ENCODE results near the gene POFUT2.

Gene POFUT2

DNA sequence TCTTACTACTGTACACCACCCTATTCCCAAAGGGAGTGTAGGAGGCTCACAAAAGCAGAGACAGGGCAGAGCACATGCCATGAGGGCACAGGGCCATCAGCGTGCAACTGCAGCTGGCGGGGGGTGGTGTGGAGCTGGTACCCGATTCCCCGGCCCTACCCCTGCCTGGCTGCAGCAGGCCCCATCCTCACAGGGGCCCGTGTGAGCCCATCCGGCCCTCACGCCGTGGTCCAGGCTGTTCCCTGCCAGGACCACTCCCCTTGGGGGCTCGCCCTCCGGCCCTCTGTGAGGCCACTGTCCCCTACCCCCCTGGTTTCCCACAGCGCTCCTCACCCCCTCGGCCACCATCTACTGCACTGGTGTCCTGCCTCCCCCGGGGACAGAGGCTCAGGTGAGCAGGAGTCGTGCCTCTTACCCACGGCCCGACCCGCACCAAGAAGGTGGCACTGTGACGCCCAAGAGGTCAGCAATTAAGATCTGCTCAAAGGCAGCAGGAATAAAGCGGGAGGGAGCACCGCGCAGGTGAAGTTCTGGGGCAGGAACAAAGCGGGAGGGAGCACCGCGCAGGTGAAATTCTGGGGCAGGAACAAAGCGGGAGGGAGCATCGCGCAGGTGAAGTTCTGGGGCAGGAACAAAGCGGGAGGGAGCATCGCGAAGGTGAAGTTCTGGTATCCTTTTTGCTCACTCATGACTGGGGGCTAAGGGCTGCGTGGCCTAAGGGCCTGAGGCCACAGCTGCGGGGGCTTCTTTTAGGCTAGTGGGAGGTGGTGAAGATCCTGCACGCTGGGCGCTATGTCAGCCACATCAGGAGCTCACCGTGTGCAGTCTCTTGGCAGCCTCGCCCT is 3.9 kb downstream of the POFUT2 start:
- no peak for DNase-seq (ENCODE audit: low read depth, low spot score)

DNA sequence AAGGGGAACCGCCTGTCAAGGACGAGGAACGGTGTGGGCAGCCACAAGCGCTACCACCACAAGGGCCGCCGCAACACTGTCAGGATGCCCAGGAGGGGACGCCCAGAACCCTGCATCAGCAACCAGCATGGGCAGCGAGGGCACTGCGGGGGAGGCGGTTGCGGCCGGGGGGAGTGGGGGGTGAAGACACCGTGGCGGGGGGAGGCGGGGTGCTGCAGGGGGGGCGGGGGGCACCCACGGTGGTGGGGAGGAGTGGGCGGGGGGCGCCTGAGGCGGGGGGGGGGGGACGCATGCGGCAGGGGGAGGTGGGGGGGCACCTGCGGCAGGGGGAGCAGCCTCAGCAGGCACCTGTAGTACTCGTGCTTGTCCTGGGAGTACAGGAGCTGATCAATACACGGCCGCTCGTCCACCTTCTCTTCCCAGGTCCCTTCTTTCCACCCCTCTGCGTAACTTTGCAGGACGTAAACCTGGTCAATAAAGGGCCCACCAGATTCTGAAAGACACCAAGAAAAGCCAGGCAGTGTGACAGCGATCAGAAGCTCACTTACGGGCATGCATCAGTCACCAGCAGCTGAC is 4.6 kb downstream of the POFUT2 start:
- DNase-seq (ENCODE audit: low read depth, low spot score): no peak

DNA sequence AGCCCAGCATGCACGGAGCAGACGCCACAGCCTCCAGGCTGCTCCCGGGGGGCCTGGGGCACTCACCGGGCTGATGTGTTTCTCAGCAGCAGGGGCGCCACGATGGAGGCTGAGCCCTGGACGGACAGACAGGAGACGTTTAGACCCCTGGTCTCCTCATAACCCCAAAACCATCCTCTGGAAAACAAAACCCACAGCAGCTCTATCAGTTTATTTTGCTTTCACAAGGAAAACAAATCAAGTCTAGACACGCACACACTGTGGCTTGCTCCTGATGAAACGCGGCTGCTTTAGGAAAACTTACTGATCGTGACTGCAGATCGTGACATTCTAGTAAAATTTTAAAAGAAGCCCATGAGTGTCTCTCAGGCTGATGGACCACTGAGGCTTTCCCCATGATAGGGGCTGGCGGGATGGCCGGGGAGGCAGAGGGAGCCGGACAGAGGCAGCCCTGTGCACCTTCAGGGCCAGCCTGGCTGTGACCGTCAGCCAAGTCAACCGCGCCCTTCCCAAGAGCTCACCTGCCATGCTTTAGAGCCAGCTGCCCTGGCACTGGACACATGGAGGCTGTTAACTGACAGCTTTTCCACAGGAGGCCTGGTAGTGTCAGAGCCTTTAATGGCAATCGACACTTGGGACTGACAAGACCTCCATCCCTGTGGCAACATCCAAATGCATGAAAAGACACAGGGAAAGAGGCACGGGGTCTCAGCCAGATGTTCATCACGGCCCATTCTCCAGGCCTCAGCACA is 5.2 kb downstream of the POFUT2 start:
- DNase-seq (ENCODE audit: low read depth, low spot score): no peak

DNA sequence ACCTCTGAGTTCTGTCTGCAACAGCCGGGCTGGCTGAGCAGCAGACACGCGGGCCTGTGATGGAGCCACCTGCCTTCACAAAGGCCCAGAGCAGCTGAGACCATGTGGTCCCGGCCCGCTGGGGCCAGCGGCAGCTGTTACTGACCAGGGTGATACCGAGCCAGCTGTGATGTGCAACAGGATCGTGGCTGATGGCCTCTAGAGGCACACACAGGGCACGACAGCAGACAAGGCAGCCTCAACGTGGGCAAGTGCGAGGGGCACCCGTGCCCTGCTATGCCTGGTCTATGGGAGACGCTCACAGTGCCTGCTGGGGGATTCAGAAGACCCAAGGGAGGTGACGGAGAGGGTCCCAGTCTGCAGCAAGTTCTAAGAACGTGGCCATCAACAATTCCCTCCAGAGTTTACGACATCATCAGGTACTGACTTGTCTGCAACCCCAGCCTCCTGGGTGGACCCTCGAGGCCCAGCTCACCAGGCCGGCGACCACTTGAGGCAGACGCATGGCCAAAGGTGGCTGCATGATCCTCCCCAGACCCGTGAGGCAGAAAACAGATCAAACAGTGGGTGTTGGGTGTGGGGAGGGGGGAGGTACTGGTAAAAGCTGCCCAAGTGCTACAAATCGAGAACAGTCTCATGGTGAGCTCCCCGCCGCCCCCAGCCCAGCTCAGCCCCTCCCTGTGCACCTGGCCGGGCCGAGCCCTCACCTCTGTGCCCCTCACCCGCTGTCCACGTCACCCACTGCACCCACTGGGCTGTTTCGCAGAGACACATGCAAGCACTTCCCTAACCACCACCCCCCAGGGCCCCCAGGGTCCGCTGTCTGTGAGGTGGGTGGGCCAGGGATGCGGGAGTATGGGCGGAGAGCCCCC is 6.0 kb downstream of the POFUT2 start:
- no peak for DNase-seq (ENCODE audit: low read depth, low spot score)

DNA sequence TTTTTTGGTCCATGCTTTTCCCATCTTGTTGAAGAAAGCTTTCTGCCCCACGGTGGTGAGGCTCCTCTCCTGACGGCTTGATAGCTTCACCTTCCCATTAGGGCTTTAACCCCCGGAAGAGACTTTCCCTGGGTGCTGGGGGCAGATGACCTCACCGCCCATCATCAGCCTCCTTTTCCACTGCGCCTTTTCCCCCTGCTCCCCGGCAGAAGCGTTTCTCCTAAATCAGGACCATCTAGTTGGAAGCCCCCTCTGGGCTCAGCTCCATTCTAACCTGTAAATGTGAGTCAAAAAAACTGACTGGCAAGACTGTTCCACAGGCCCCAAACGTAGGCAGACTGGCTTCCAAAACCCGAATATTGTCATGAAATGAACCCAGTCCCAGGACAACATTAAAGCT is 6.7 kb downstream of the POFUT2 start:
- no peak for DNase-seq (ENCODE audit: low read depth, low spot score)

DNA sequence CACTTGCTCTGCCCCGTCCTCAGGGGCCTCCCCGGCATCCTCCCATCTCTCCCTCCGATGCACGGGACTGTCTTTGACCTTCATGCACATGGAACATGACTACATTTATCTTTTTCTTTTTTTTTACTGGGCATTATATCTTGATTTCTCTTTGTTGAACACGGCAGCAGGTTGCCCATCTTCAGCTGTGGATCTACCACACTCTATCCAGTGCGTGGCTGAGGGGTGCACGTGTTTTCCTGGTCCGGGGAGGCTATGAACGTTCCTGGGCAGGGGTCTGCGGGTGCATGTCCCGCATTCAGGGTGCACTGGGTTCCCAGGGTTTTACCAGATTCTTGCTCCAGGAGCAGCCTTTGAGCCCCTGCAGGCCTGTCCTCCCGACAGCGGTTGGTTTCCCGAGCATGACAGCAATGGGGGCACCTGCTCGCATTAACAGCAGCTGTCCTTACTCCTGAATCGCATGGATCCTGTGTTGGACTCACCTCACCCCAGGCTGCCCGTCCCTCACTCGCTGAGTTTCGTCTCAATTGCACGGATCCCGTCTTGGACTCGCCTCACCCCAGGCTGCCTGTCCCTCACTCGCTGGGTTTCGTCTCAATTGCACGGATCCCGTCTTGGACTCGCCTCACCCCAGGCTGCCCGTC is 7.4 kb downstream of the POFUT2 start:
- DNase-seq (ENCODE audit: low read depth, low spot score): no peak

DNA sequence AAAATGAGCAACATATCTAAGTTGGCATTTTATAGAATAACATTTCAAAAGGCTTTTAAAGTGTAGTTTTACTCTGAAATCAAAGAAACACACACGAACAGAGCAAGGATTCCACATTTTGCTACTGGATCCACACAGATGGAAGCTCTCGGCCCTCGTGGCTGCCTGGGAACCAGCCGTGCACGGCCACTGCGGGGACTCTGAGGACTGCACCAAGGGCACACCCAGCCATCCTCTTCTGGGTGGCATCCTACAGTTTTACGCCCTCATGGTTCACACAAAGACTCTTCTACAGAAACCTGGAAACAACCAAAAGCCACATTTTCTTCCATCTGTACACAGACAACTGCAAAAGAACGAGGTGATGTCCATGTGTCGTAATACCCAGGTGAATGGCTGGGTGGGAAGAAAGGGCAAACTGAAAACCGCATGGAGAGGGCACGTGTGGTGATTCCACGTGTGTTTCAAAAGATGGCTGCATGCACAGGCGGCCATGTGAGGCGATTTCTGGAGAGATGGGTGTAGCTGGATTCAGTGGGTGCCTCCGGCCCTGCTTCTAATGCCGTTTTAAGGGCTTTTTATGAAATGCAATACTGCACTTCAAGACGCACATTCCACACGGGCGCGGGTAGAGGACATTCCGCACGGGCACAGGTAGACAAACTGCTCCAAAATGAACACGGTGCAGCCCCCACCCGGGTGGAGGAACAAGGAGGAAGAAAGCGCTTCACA is 8.1 kb downstream of the POFUT2 start:
- no peak for DNase-seq (ENCODE audit: low read depth, low spot score)

DNA sequence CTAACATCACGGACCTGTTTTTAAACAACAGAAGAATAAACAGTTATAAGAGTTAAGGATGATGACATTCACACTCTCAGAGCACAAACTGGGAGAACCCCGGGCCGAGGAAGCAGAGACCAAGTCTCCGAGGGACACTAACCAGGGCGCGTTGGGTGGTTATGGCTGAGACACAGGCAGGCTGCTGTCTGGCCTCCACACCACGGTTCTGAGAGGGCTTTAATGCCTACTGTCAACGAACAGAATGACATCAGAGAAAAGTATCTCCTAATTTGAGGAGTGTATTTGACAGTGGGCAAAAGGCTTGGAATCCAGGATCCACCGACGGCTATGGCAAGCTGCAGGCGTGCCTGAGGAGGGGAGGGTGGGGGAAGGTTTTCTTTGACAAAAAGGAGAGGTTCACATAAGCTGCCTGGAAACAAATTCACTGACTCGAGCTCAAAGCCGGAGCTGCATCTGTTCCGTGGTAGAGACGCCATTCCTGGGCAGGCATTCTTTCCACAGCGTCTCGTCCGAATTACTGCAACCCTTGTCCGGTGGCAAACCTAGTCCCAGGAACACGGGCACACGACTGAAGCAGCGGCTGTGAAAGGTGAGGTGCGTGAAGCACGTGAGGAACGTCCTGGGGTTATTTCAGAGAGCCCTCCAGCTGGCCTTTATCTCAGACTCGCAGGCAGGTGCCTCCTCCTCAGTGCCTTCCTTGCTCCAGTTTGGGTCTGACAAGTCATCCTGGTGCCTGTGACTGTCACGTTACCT is 9.4 kb downstream of the POFUT2 start:
- no peak for DNase-seq (ENCODE audit: low read depth, low spot score)

DNA sequence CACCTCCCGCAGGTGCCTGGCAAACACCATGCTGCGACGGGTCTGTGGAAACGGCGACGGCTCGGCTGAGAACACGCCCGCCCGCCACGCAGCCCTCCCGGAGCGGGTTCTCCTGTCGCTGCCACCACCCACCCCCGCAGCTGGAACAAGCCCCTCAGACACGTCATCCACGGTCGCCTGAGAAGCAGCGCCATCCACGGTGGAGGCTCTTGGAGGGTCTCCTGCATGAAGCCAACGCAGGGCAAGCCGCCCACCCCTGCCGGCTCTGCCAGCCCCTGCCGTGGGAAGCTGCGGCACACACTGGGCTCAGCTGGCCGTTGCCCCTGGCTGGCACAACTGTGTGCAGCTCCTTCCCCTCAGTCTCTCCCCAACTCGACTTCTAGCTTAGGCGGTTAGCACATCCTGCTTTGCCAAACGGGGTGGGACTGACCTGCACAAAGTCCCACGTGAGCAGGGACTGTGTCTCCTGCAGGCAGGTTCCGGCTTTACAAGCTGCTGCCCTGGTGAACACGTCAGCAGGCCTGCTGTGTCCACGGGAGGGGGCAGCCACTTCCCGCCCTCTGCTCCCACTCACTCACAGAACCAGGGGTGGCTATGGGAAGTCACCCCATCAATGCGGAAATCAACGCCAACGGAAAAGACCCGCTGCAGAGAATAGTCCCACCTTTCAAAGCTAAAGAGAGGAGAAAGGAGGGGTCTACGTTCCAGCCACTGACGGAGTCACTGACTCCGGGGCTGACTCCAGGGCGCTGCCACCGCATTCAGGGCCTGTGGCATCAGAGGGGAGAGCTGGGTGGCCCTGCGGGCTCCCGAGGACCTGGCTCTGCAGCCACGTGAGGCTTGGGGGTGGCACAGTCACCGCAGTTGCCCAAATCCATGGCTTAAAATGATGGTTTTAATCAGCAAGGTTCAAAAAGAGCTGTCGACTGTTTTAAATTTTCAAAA is 10.3 kb downstream of the POFUT2 start:
- DNase-seq (ENCODE audit: low read depth, low spot score): no peak

DNA sequence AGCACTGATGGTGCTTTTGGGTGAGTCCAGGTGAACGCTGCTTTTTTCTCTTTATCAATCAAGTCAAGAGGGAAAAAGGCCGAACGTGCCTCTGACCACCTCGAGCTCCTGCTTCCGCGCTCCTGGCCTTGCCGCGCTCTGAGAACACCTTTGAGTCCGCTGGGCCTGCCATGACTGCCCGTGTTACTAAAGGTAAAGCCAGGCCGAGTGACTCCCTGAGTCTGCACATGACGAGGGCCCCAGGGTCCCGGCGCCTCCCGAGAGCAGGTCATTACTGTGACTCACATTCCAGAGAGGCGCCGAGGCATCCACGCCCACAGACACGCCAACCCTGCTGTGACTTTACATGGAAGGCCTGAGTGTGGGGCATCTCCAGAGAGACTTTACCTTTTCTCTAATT is 11.1 kb downstream of the POFUT2 start:
- no peak for DNase-seq (ENCODE audit: low read depth, low spot score)

DNA sequence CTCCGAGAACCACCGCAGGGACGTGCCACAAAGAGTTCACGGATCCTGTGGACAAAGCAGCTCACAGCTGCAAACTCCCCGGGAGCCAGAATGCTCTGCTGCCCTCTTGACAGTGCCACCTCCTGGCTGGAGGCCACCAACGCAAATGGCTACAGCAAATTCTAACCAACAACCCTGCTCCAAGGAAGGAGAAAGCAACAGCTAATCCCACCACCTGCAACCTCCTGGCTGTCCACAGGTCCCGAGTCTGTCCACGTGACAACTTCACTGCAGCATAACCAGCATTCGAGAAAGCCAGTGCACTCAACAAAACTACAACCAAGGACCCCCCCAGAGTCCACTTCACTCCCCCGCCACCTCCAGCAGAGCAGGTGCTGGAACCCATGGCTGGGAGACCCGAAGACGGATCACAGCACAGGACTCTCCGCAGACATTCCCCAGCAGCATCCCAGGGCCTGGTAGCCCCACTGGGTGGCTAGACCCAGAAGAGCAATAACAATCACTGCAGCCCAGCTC is 17.3 kb downstream of the POFUT2 start:
- no peak for DNase-seq (ENCODE audit: low read depth, low spot score)

DNA sequence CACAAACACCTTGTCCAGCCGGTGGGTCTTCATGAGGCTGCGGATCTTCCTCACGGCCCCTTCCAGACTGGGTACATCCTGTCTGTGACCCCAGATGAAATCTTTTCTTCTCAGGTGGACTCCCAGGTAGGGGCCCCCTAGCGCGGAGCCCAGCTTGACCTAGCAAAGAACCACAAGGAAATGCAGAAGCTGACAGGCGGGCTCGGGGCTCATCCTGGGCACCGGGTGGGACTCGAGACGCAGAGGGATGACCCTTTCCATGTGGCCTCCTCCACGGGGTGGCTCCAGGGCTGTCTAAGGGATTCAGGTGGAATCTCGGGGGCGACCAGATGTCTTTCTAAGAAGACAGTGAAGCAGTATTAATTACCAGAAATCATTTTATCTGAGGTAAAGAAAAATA is 17.8 kb downstream of the POFUT2 start:
- no peak for DNase-seq (ENCODE audit: low read depth, low spot score)

DNA sequence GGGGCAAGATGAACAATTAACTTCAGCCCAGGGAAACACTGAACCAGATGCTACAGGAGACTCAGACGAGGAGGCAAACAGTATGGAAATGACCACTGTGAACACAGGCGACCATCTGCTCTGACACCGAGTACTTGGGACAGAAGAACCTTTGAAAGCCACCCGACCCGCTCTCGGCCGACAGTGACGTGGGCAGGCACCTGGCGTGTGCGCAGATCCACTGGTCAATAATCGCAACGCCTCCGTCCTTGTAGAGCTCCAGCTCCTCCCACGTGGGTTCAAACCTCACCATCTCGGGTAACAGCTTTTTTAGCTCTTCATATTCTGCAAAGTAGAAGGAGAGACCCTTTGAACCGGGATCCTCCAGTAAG is 20.3 kb downstream of the POFUT2 start:
- DNase-seq (ENCODE audit: low read depth, low spot score): no peak

DNA sequence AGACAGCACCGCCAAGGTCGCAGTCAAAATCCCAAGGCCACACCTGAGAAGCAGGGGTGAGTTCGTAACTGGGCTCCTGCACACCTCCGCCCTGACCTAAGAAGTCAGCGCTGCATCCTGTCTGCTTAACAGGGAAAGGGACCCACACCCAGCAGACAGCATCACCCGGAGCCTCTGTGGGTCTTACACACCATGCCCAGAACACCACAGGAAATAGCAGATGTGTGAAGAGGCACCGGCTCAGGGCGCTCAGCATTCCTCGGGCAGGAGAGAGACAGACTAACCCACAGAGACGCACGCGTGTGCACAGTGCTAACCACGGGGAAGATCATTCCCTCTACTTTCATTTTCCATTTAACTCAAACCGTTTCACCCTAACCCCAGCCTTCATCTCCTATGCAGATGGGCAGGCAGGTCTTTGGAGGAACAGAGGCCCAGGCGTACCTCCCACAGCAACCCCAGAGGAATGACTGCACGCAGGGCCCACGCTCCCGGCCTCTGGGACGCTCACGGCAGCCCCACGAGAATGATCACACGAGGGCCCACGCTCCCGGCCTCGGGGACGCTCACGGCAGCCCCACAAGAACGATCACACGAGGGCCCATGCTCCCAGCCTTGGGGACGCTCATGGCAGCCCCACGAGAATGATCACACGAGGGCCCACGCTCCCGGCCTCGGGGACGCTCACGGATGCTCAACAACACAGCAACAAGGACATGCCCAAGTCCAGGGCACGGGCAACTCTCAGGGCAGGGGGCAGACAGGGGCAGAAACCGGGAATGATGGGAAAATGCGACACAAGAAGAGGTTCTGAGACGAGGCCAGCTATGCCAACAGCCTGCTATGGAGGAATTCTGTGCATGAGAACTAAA is 20.9 kb downstream of the POFUT2 start:
- DNase-seq (ENCODE audit: low read depth, low spot score): no peak

DNA sequence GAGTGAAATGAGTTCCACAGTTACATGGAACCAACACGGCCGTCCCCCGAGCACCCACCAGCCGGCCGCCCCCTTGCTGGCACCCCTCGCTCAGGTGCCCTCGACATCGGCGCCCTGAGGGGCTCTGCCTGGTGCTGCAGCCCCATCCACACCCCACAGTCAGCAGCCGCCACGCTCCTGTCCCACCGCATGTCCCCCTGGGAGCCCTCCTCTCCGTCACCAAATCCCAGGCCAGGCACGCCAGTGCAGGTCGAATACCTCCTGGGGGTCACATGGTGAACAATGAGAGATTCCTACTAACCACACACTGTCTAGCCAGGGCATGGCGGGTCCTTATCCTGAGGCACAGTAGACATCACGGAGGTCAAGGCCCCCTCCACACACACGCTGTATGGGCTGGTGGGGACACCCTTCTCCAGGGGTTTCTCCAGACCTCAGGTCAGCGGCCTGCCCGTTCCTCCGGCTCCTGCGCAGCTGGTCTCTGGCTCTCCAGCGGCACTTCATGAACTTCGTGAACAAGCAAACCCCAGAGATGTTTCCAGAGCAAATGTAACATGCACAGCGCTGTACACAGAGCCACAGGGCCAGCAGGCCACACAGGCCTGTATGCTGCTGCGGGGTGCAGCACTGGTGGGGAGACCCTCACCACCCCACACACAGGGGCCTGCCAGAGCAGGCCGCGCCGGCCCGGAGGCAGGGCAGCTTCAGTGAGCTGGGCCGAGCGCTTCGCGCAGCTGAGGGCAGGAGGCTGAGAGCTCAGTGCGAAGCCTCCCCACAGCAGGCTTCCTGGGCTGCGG is 21.8 kb downstream of the POFUT2 start:
- no peak for DNase-seq (ENCODE audit: low read depth, low spot score)

DNA sequence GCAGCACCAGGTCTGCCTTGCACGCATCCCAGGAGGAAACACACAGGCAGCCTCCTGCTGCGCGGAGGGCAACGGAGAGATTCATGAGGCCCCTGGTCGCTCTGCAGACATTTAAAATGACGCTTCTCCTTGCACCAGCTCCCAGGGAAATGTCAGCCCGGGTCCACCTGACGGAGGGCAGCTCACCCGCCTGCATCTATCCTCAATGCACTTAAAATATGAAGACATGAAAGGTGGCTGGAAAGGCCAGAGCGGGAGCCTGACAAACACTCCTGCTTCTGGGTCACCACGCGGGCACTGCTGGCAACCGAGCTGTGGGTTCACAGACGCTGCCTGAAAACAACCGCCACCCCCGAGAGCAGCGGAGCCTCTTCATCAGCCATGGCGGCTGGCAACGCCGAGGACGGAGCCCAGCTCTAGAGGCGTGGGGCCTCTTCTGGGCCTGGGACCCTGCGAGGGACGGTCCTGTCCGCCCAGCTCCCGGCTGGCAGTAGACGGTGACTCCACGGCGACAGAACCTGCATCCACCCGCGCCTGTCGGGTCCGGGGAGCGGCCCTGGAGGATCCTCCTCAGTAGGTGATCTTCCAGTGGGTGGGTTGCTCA is 22.7 kb downstream of the POFUT2 start:
- DNase-seq (ENCODE audit: low read depth, low spot score): no peak

Data from iPS DF 19.7 (cell line).